Prostate gland (tissue), 2 donors: ENCODE measurements around the gene STEAP2.

Experiments
- CTCF ChIP-seq, 4 experiments: fragments of 200-600 bp in 2 of 4; fragments of 450-650 bp in 2 of 4; sonication (generic) in 2 of 4; IDR thresholded peaks; 1 replicate in 3 of 4; 2 replicates in 1 of 4; pipeline ENCODE4 v1.5.1; 2016 to 2019; ENCODE audit warnings: antibody characterized with exemption in 4 of 4, mild to moderate bottlenecking in 2 of 4, moderate library complexity in 2 of 4
- POLR2A ChIP-seq: fragments of 450-650 bp; IDR thresholded peaks from one replicate; pipeline ENCODE4 v1.6.1; 2016; ENCODE audit warnings: antibody characterized with exemption, mild to moderate bottlenecking
- POLR2AphosphoS5 ChIP-seq: sonication (generic); formaldehyde crosslinking; IDR thresholded peaks from one replicate; pipeline ENCODE4 v1.6.1; 2017; ENCODE audit warnings: antibody characterized with exemption

GRCh38 chr7:90250601-90251303, 39.2 kb downstream of the STEAP2 start:
- TF ChIP-seq CTCF (IDR thresholded peaks at IDR 0.05) (no peak), POLR2AphosphoS5 (no peak), POLR2A (no peak)
